Inferior parietal cortex (tissue), 1 donor: ENCODE results near the gene MARS2.
"Not testable (repeated sequence)": the region's sequence is repeated elsewhere in the genome, so short reads cannot be mapped to it uniquely, and the experiment has no call there.

ENCODE experiments used
- DNase-seq: peaks from one replicate; pipeline ENCODE4 v3.0.0-alpha.2; 2016; ENCODE audit errors: extremely low spot score

The MARS2 gene

GRCh38 chr2:197705912-197706838 is 1.0 kb downstream of the MARS2 start:
- peak; percentile 5 for DNase-seq

- DNase-seq = no peak
Measured at GRCh38 chr2:197706839-197707207, 1.7 kb downstream of the MARS2 start.

- peak; percentile 75 for DNase-seq
Measured at GRCh38 chr2:197707316-197708213, 2.4 kb downstream of the MARS2 start.

- DNase-seq = no peak
Measured at GRCh38 chr2:197708331-197708730, 3.2 kb downstream of the MARS2 start.

GRCh38 chr2:197709140-197709539 is 4.0 kb downstream of the MARS2 start:
- DNase-seq = not testable (repeated sequence)

- no peak for DNase-seq
Measured at GRCh38 chr2:197710424-197711042, 5.4 kb downstream of the MARS2 start.

- DNase-seq = no peak
Measured at GRCh38 chr2:197711578-197711977, 6.4 kb downstream of the MARS2 start.

- DNase-seq = no peak
Measured at GRCh38 chr2:197713271-197713670, 8.1 kb downstream of the MARS2 start.

GRCh38 chr2:197717863-197718262 is 12.7 kb downstream of the MARS2 start:
- no peak for DNase-seq

GRCh38 chr2:197727011-197727410 is 21.8 kb downstream of the MARS2 start:
- no peak for DNase-seq

- not testable (repeated sequence) for DNase-seq
Measured at GRCh38 chr2:197728555-197729544, 23.7 kb downstream of the MARS2 start.

GRCh38 chr2:197740200-197740599 is 35.0 kb downstream of the MARS2 start:
- DNase-seq = no peak
